Adipose tissue (tissue), 3 donors: Measurements from ENCODE around the gene DBF4B. TPM values are rescaled to one million over a fixed set of nuclear protein-coding genes. Genes with fewer than 3 reads are reported as not detected.
"Not testable (repeated sequence)": the region's sequence is repeated elsewhere in the genome, so short reads cannot be mapped to it uniquely, and the experiment has no call there.

ENCODE experiments used
- H3K27ac ChIP-seq: one replicate; pipeline ENCODE4 v1.5.1; 2013; ENCODE audit warnings: low read depth, low read length
- WGBS, 3 donors: extraction: QIAGEN DNeasy Blood & Tissue Kit; methylation state at CpG; one replicate each; pipeline ENCODE4 v1.1.7; 2013; 5-methylcytosine and 5-hydroxymethylcytosine counted together
- polyA plus RNA-seq, 3 donors: library from polyadenylated mRNA; stranded (reverse); fragments of 200-250 nt; gene quantifications; one replicate each; pipeline ENCODE4 v1.2.3, GENCODE V29; 2013
- donor health status: healthy with polysubstance abuse.
- donor health status: Bipolar disorder and iron deficiency.
- donor health status: healthy.

The DBF4B gene
- polyA plus RNA-seq, 3 donors: 1.9 to 4.9 (median 2.4) TPM

DNA sequence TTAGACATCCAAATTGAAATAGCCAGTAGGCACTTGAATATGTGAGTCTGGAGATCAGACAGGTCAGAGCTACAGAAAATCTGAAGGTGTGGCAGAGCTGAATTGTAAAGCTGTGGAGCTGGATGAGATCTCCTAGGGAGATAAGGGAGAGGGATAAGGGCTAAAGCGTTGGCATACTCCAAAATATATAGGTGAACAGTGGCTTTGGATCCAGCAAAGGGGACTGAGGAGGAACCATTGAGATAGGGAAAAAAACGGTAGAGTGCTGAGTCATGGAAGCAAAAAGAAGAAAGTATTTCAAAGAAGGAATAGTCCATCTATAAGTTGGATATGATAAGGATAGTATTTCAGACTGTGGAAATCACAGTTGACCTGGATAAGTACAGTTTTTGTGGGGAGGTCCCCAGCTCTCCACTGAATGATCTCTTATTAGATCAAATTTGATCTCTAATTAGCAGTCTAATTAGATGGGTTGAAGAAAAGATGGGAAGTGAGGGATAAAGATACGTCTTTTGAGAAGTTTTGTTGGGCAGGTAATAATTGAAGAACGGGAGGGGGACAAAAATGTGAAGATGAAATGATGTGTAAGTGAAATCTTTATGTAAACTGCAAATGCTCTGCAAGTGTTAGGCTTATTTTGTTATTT lies 587 bp upstream of the DBF4B start:
- 23 to 27% (median 26%) methylated on average over 4 of the region's 4 CpGs for WGBS, 3 donors
- no peak overlapping the region for H3K27ac ChIP-seq

GRCh38 chr17:44719444-44719843 lies 11.0 kb downstream of the DBF4B start:
- H3K27ac ChIP-seq: no peak overlapping the region
- WGBS, 3 donors: 97 to 98% (median 98%) methylated on average over 1 of the region's 1 CpG

DNA sequence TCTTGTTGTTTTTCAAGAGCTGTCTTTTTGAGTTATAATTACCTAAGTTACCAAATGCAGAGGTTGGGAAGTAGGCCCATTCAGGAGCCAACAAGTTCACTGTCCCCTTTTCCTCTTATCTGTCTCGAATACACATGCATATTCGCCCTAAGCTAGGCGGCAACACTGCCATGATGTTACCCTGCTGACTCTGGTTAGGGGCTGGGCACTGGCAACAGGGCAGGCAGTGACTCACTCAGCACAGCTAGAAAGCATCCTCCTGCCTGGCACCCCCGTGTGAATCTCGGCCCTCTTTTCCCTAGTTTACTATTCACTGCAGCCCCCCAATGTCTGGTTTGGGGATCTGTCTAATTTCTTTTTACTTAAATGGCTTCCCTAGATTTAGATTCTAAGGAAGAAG lies 13.8 kb downstream of the DBF4B start:
- H3K27ac ChIP-seq: no peak overlapping the region
- 86 to 92% (median 88%) methylated on average over 5 of the region's 5 CpGs for WGBS, 3 donors

DNA sequence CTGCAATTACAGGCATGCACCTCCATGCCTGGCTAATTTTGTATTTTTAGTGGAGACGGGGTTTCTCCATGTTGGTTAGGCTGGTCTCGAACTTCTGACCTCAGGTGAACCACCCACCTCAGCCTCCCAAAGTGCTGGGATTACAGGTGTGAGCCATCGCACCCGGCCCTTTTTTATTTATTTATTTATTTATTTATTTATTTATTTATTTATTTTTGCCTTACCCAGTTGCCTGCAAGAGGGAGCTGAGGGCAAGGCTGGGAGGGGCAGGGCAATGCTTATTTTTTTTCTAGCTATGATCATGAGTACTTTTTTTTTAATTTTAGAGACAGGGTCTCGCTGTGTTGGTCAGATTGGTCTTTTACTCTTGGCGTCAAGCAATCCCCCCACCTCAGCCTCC lies 17.7 kb downstream of the DBF4B start:
- not testable (repeated sequence) for H3K27ac ChIP-seq
- WGBS, 3 donors: 96 to 98% (median 98%) methylated on average over 6 of the region's 6 CpGs

GRCh38 chr17:44733753-44734152 lies 25.3 kb downstream of the DBF4B start:
- H3K27ac ChIP-seq: no peak overlapping the region
- 77 to 80% (median 79%) methylated on average over 5 of the region's 5 CpGs for WGBS, 3 donors

- 79 to 95% (median 88%) methylated on average over 2 of the region's 2 CpGs for WGBS, 3 donors
- no peak overlapping the region for H3K27ac ChIP-seq
These were observed 25.8 kb downstream of the DBF4B start for GRCh38 chr17:44734272-44734671.

- WGBS, 3 donors: 87 to 90% (median 88%) methylated on average over 12 of the region's 12 CpGs
- H3K27ac ChIP-seq: no peak overlapping the region
These were observed 28.2 kb downstream of the DBF4B start for GRCh38 chr17:44736551-44737240.

- H3K27ac ChIP-seq: no peak overlapping the region
- 73 to 92% (median 78%) methylated on average over 3 of the region's 3 CpGs for WGBS, 3 donors
These were observed 29.9 kb downstream of the DBF4B start for GRCh38 chr17:44738214-44738906.

- H3K27ac ChIP-seq: no peak overlapping the region
- WGBS, 3 donors: 92 to 96% (median 94%) methylated on average over 8 of the region's 8 CpGs
These were observed 32.9 kb downstream of the DBF4B start for GRCh38 chr17:44741316-44741715.

DNA sequence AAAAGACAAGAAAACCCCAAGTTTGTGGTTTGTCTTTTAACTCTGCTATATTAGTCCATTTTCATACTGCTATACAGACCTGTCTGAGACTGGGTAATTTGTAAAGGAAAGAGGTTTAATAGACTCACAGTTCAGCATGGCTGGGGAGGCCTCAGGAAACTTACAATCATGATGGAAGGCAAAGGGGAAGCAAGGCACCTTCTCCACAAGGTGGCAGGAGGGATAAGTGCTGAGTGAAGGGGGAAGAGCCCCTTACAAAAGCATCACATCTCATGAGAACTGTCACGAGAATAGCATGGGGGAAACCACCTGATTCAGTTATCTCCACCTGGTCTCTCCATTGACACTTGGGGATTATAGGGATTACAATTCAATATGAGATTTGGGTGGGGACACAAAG lies 36.8 kb downstream of the DBF4B start:
- no peak overlapping the region for H3K27ac ChIP-seq
- 69 to 100% (median 74%) methylated on average over 1 of the region's 1 CpG for WGBS, 3 donors

DNA sequence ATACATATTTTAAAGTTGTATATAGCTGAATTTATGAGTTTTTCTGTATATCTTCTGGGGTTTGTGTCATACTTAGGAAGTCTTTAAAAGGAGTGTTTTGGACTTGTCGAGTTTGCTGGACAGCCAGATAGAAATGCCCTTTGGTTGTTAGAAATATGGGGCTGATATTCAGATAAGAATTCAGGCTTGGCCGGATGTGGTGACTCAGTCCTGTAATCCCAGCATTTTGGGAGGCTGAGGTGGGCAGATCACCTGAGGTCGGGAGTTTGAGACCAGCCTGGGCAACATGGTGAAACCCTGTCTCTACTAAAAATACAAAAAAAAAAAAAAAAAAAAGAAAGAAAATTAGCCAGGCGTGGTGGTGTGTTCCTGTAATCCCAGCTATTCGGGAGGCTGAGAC lies 37.3 kb downstream of the DBF4B start:
- 91 to 97% (median 97%) methylated on average over 5 of the region's 5 CpGs for WGBS, 3 donors

DNA sequence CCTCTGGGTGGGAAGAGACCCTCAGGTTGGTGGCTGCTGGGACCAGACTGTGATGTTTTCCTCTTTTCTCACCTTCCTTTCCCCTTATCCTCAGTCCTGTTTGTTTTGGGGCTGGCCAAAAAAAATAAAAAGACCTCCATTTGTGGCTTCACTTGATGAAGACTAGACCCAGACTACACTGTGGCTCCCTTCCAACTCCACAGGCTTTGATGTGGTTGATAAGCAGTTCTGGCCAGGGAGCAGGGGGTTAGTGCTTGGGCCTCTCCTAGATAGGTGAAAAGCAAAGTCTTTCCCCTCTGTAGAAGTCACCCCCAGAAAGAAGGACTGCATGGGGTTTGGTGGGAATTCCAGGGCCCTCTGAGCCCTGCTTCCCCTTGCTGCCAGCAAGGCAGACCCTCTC lies 39.1 kb downstream of the DBF4B start:
- H3K27ac ChIP-seq: no peak overlapping the region

More for the DNA sequence above, 37.3 kb downstream of the DBF4B start:
- H3K27ac ChIP-seq: not testable (repeated sequence)

DNA sequence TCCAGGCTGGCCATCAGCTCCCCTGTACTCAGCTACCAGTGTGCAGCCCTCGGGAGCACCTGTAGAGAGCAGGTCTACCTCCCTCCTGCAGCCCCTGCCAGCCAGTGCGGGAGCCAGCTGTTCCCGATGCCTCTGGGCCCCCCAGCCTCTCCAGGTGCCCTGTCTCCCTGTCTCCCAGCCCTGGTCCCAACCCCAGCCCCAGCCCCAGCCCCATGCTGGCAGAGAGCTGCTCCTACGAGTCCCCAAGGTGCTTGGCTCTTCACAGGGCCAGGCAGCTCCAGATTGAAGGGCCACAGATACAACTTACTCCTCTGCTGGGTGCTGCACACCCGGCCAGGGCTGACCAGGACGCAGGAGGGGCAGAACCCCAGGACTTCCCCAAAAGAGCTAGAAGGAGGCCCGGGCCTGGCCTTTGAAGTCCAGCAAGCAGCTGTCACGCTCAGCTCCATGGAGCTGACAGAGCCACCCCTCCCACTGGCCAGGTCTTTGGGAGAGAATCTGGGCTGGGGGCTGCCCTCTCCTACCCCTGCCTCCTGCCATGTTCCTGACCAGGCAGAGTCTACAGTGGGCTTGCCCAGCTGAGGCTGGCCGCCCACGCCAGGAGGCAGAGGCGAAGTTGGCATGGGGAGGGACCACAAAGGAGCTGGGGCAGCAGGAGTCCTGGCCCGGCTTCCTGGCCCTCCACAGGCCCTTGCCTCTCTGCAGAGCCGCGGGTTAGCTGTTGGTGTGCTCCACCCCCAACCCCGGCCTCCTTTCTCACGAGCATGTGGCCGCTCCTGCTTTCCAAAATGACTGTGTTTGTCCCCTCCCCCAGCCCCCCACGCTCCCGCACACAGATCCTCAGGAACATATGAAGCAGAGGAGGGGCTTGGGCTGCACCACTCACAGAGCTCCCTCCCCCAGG lies 40.9 kb downstream of the DBF4B start:
- no peak overlapping the region for H3K27ac ChIP-seq
- 74 to 82% (median 75%) methylated on average over 15 to 19 of the region's 19 CpGs for WGBS, 3 donors

DNA sequence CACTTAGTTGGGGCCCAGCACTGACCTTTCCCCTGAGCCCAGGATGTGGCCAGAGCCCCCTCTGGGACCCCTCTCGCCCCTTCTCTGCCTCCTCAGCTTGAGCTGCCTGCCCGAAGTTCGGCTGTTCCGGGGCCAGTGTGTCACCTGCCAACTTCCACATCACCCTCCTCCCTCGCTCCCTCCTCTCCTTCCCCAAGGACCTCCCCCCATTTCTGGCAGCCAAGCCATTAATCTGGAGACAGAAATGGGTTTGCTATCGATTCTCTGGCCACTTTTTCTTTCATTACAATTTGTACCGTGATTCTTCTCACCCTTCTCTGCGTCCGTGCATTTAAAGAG lies 41.5 kb downstream of the DBF4B start:
- 53 to 64% (median 64%) methylated on average over 9 of the region's 9 CpGs for WGBS, 3 donors
- no peak overlapping the region for H3K27ac ChIP-seq

DNA sequence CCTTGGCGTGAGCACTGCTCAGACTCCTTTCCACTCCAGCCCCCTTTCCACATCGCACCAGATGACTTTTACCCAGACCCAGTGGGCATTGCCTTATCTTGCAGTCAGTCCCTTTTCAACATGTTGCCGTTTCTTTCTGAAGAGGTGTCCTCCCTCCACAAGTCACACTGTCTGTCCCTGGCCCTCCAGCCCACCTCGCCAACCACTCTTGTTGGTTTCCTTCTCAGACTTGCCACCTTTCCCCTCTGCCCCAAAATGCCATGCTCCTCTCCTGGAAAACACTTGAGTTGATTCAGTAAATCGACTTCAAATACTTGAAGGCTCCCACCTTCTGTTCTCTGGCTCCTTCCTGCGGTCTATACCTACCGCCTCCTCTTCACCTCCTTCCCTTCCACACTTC lies 42.9 kb downstream of the DBF4B start:
- no peak overlapping the region for H3K27ac ChIP-seq
- 86 to 87% (median 87%) methylated on average over 7 of the region's 7 CpGs for WGBS, 3 donors

- WGBS, 3 donors: 89 to 93% (median 91%) methylated on average over 10 of the region's 10 CpGs
- no peak overlapping the region for H3K27ac ChIP-seq
These were observed 43.3 kb downstream of the DBF4B start for GRCh38 chr17:44751806-44752205.

GRCh38 chr17:44752953-44753861 lies 44.7 kb downstream of the DBF4B start:
- no peak overlapping the region for H3K27ac ChIP-seq
- 77 to 84% (median 84%) methylated on average over 17 of the region's 17 CpGs for WGBS, 3 donors

- H3K27ac ChIP-seq: no peak overlapping the region
- 64 to 74% (median 73%) methylated on average over 7 of the region's 7 CpGs for WGBS, 3 donors
These were observed 45.8 kb downstream of the DBF4B start for GRCh38 chr17:44754276-44754675.
